ENCODE results near the gene SUGCT. TPM values are rescaled to one million over a fixed set of nuclear protein-coding genes. Genes with fewer than 3 reads are reported as not detected.

Gene SUGCT
- total and polyA plus RNA-seq, 7 donors, result 2.4 to 7.3 (median 3.2) TPM

- H3K27me3 ChIP-seq (ENCODE audit: insufficient read depth in 3 of 3, low read length in 2 of 3), result no peaks in the 10 kb centered on the region
- no peak for DNase-seq
- ATAC-seq, result no peak
- no peak for TF ChIP-seq CTCF (IDR thresholded peaks at IDR 0.05)
- H3K36me3 ChIP-seq (ENCODE audit: insufficient read depth in 1 of 2, low read depth in 1 of 2), result no peaks in the 10 kb centered on the region
- 86 to 93% (median 91%) methylated on average over 3 of the region's 3 CpGs for WGBS, 3 donors
- intact Hi-C loops (cut with DNase I), result no loop called here
- H3K4me3 ChIP-seq, result no peak overlapping the region
- H3K27ac ChIP-seq, result no peak overlapping the region
- H3K4me1 ChIP-seq, result no peaks in the 10 kb centered on the region
- H3K9me3 ChIP-seq, result no peaks in the 10 kb centered on the region
Measured at GRCh38 chr7:40701836-40702551, 567.2 kb downstream of the SUGCT start.

- Histone ChIP-seq H3K4me1 (no peaks in the 10 kb centered on the region), H3K36me3 (ENCODE audit: insufficient read depth in 1 of 2, low read depth in 1 of 2) (no peaks in the 10 kb centered on the region), H3K27ac (no peak overlapping the region), H3K9me3 (no peaks in the 10 kb centered on the region), H3K27me3 (ENCODE audit: insufficient read depth in 3 of 3, low read length in 2 of 3) (no peaks in the 10 kb centered on the region), H3K4me3 (no peak overlapping the region)
- intact Hi-C loops (cut with DNase I), result no loop called here
- ATAC-seq, result no peak
- 81 to 93% (median 86%) methylated on average over 1 of the region's 1 CpG for WGBS, 3 donors
- DNase-seq, result no peak
- no peak for TF ChIP-seq CTCF (IDR thresholded peaks at IDR 0.05)
Measured at GRCh38 chr7:40704172-40704571, 569.4 kb downstream of the SUGCT start.

- Histone ChIP-seq H3K36me3 (ENCODE audit: insufficient read depth in 1 of 2, low read depth in 1 of 2) (no peaks in the 10 kb centered on the region), H3K4me1 (no peaks in the 10 kb centered on the region), H3K9me3 (no peaks in the 10 kb centered on the region), H3K27me3 (ENCODE audit: insufficient read depth in 3 of 3, low read length in 2 of 3) (no peaks in the 10 kb centered on the region), H3K27ac (no peak overlapping the region), H3K4me3 (no peak overlapping the region)
- 79 to 88% (median 85%) methylated on average over 3 of the region's 3 CpGs for WGBS, 3 donors
- intact Hi-C loops (cut with DNase I), result no loop called here
- ATAC-seq, result no peak
- DNase-seq, result no peak
- TF ChIP-seq CTCF (IDR thresholded peaks at IDR 0.05), result no peak
Measured at GRCh38 chr7:40706829-40707228, 572.0 kb downstream of the SUGCT start.

- H3K27me3 ChIP-seq (ENCODE audit: insufficient read depth in 3 of 3, low read length in 2 of 3), result no peaks in the 10 kb centered on the region
- no peak for DNase-seq
- ATAC-seq, result no peak
- no peak for TF ChIP-seq CTCF (IDR thresholded peaks at IDR 0.05)
- no peaks in the 10 kb centered on the region for H3K4me1 ChIP-seq
- intact Hi-C loops (cut with DNase I), result no loop called here
- no peaks in the 10 kb centered on the region for H3K9me3 ChIP-seq
- H3K27ac ChIP-seq, result no peak overlapping the region
- no peaks in the 10 kb centered on the region for H3K36me3 ChIP-seq (ENCODE audit: insufficient read depth in 1 of 2, low read depth in 1 of 2)
- WGBS, 3 donors, result 80 to 81% (median 81%) methylated on average over 6 of the region's 6 CpGs
- no peak overlapping the region for H3K4me3 ChIP-seq
Measured at GRCh38 chr7:40709062-40709964, 574.5 kb downstream of the SUGCT start.
